ENCODE results near the gene SYT8. TPM values are rescaled to one million over a fixed set of nuclear protein-coding genes. Genes with fewer than 3 reads are reported as not detected.
A peak's percentile ranks its signal among the peaks of the same experiment; 100 is the strongest.

SYT8 gene
- polyA plus RNA-seq, 1 of the 3 experiments (the other 2 are of a cell fraction), result not detected

DNA sequence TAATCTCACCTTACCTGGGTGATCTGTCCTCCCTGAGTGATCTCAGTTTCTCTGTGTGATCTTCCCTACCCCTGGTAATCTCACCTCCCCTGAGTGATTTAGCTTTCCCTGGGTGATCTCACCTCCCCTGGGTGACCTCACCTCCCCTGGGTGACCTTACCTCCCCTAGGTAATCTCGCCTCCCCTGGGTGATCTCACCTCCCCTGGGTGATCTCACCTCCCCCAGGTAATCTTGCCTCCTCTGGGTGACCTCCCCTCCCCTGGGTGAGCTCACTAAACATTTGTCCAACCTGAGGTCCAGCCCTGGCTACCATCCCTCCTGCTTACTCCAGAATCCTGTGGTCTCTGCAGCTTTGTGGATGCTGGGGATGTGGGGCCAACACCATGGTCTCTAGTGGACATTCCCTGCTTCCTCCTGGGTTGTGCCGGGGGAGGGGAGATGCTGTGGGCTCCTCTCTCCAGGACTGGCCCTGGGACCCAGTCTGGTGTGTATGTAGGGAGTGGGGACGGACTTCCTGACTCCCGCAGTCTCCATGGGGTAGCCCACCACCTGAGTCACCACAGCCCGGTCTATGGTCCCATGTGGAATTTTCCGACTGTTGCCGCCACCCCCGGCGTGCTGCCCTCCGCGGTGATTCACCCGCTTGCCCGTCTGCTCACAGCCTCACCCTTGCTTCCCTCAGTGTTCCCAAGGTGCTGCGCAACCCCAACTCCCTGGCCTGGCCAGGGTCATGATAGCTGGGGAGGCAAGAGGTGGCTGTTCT, 28.0 kb downstream of the SYT8 start:
- Histone ChIP-seq H3K4me1 (ENCODE audit: control insufficient read depth in 1 of 2, insufficient read depth in 2 of 2, low read depth in 1 of 2, low read length in 1 of 2) (peaks cover 18 to 33% of the 10 kb centered on the region in 2 experiments; a peak in 3 of 4 replicates), H3K9me3 (no peaks in the 10 kb centered on the region), H4K20me1 (ENCODE audit: insufficient read depth) (no peaks in the 10 kb centered on the region), H3K4me3 (ENCODE audit: low read depth in 2 of 2, low read length in 1 of 2) (no peak overlapping the region), H3K4me2 (peak overlapping the region; percentile 69; the same call in 1 of the 2 replicates), H3K27ac (ENCODE audit: low read depth in 2 of 2, low read length in 1 of 2) (peak overlapping the region; percentile 50 to 61; a peak in 2 of 4 replicates), H3K36me3 (replicated peaks in 1 of 2; ENCODE audit: control insufficient read depth in 1 of 2, insufficient read depth in 2 of 2, low read length in 1 of 2) (no peaks in the 10 kb centered on the region), H3K9ac (no peak overlapping the region), H2AFZ (ENCODE audit: low read depth) (no peak overlapping the region), H3K79me2 (ENCODE audit: insufficient read depth) (no peaks in the 10 kb centered on the region), H3K9me2 (no peaks in the 10 kb centered on the region), H3F3A (replicated peaks; ENCODE audit: insufficient read depth) (no peaks in the 10 kb centered on the region), H3K27me3 (ENCODE audit: insufficient read depth) (no peaks in the 10 kb centered on the region)
- no peak for DNase-seq
- ChIA-PET CTCF (interaction anchor here (1.5 to 2.2 kb wide), 3 partner anchors 20 to 169 kb away, joined by 3 to 9 read pairs (median 3); no protein-coding TSS in a partner anchor), POLR2A (no interaction called here)
- 72% methylated on average over 9 of the region's 14 CpGs for WGBS (ENCODE audit: low lambda C conversion rate)
- TF ChIP-seq FOSL2 (IDR thresholded peaks at IDR 0.05; ENCODE audit: borderline replicate concordance, low read depth) (0 out of 2 replicates have a peak, but pooled peaks have one; percentile 12), TEAD4 (IDR thresholded peaks at IDR 0.05; ENCODE audit: borderline replicate concordance, insufficient read depth) (no peak)

GRCh38 chr11:1863352-1864216, 28.8 kb downstream of the SYT8 start:
- no peaks in the 10 kb centered on the region for H3K9me3 ChIP-seq
- no peaks in the 10 kb centered on the region for H3K79me2 ChIP-seq (ENCODE audit: insufficient read depth)
- WGBS (ENCODE audit: low lambda C conversion rate), result 60% methylated on average over 15 of the region's 27 CpGs
- H3K27ac ChIP-seq (ENCODE audit: low read depth in 2 of 2, low read length in 1 of 2), result peak overlapping the region; percentile 50 to 61; a peak in 3 of 4 replicates
- peaks cover 18 to 42% of the 10 kb centered on the region in 2 experiments; a peak in 3 of 4 replicates for H3K4me1 ChIP-seq (ENCODE audit: control insufficient read depth in 1 of 2, insufficient read depth in 2 of 2, low read depth in 1 of 2, low read length in 1 of 2)
- DNase-seq, result peak; percentile 86
- POLR2A ChIA-PET, result no interaction called here
- CTCF ChIA-PET, result interaction anchor here (0.6 to 2.2 kb wide), 4 partner anchors 19 to 286 kb away, joined by 3 to 9 read pairs (median 3); no protein-coding TSS in a partner anchor
- H3K36me3 ChIP-seq (replicated peaks in 1 of 2; ENCODE audit: control insufficient read depth in 1 of 2, insufficient read depth in 2 of 2, low read length in 1 of 2), result no peaks in the 10 kb centered on the region
- H3K27me3 ChIP-seq (ENCODE audit: insufficient read depth), result no peaks in the 10 kb centered on the region
- TF ChIP-seq SIN3A (IDR thresholded peaks at IDR 0.05; ENCODE audit: borderline replicate concordance, low read depth, low read length), result no peak
- TF ChIP-seq IRF3 (IDR thresholded peaks at IDR 0.05; ENCODE audit: low read depth, low read length), result no peak
- TF ChIP-seq GATA2 (CRISPR knock-in tag; IDR thresholded peaks at IDR 0.05), result no peak
- 0 out of 2 replicates have a peak, but pooled peaks have one; percentile 13 for TF ChIP-seq RCOR1 (IDR thresholded peaks at IDR 0.05; ENCODE audit: low read length)
- TF ChIP-seq NFIC (IDR thresholded peaks at IDR 0.05; ENCODE audit: borderline replicate concordance), result peak; percentile 95
- no peak for TF ChIP-seq CHD2 (IDR thresholded peaks at IDR 0.05; ENCODE audit: low read length, partially characterized antibody)
- TF ChIP-seq TEAD4 (IDR thresholded peaks at IDR 0.05; ENCODE audit: borderline replicate concordance, insufficient read depth), result no peak
- peak in 1 of 2 experiments; percentile 51; a peak in 1 of 4 replicates for TF ChIP-seq EP300 (IDR thresholded peaks at IDR 0.05; ENCODE audit: borderline replicate concordance in 1 of 2, low read depth in 1 of 2, low read length in 1 of 2)
- no peak for TF ChIP-seq FOXM1 (IDR thresholded peaks at IDR 0.05; ENCODE audit: low read depth)
- TF ChIP-seq, protein P1, sequence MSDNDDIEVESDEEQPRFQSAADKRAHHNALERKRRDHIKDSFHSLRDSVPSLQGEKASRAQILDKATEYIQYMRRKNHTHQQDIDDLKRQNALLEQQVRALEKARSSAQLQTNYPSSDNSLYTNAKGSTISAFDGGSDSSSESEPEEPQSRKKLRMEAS (IDR thresholded peaks at IDR 0.05; ENCODE audit: low read depth), result peak; percentile 75
- TF ChIP-seq TCF12 (IDR thresholded peaks at IDR 0.05), result peak; percentile 63; the same call in 1 of the 2 replicates
- TF ChIP-seq, protein P2, sequence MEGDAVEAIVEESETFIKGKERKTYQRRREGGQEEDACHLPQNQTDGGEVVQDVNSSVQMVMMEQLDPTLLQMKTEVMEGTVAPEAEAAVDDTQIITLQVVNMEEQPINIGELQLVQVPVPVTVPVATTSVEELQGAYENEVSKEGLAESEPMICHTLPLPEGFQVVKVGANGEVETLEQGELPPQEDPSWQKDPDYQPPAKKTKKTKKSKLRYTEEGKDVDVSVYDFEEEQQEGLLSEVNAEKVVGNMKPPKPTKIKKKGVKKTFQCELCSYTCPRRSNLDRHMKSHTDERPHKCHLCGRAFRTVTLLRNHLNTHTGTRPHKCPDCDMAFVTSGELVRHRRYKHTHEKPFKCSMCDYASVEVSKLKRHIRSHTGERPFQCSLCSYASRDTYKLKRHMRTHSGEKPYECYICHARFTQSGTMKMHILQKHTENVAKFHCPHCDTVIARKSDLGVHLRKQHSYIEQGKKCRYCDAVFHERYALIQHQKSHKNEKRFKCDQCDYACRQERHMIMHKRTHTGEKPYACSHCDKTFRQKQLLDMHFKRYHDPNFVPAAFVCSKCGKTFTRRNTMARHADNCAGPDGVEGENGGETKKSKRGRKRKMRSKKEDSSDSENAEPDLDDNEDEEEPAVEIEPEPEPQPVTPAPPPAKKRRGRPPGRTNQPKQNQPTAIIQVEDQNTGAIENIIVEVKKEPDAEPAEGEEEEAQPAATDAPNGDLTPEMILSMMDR (IDR thresholded peaks at IDR 0.05), result no peak
- TF ChIP-seq EZH2phosphoT487 (IDR thresholded peaks at IDR 0.05; ENCODE audit: borderline replicate concordance, low read depth), result no peak
- no peak; the same call in 1 of the 2 replicates for TF ChIP-seq JUND (IDR thresholded peaks at IDR 0.05)
- TF ChIP-seq POLR2AphosphoS5 (IDR thresholded peaks at IDR 0.05; ENCODE audit: low read depth, low read length), result no peak
- TF ChIP-seq MXI1 (IDR thresholded peaks at IDR 0.05; ENCODE audit: low read depth, low read length), result no peak
- TF ChIP-seq RFX5 (IDR thresholded peaks at IDR 0.05; ENCODE audit: low read length), result no peak
- peak; percentile 87 for TF ChIP-seq FOSL2 (IDR thresholded peaks at IDR 0.05; ENCODE audit: borderline replicate concordance, low read depth)
- H3K4me2 ChIP-seq, result peak overlapping the region; percentile 69
- H4K20me1 ChIP-seq (ENCODE audit: insufficient read depth), result no peaks in the 10 kb centered on the region
- no peak overlapping the region for H3K4me3 ChIP-seq (ENCODE audit: low read depth in 2 of 2, low read length in 1 of 2)
- no peaks in the 10 kb centered on the region for H3F3A ChIP-seq (replicated peaks; ENCODE audit: insufficient read depth)
- H3K9ac ChIP-seq, result 0 out of 2 replicates have a peak overlapping the region, but pooled peaks have one; percentile 11
- H3K9me2 ChIP-seq, result no peaks in the 10 kb centered on the region
- H2AFZ ChIP-seq (ENCODE audit: low read depth), result no peak overlapping the region
